MG63 (cell line): ENCODE results near the gene PAGE2B. TPM values are rescaled to one million over a fixed set of nuclear protein-coding genes. Genes with fewer than 3 reads are reported as not detected.
"Not testable (repeated sequence)": the region's sequence is repeated elsewhere in the genome, so short reads cannot be mapped to it uniquely, and the experiment has no call there.

Source experiments
- DNase-seq: peaks from one replicate; pipeline ENCODE4 v3.0.0-alpha.2; 2020
- H3K27me3 ChIP-seq: fragments of 250-450 bp; sonication (Bioruptor Pico); 2 replicates; pipeline ENCODE4 v1.5.1; 2020; ENCODE audit warnings: mild to moderate bottlenecking, moderate library complexity
- H3K36me3 ChIP-seq: fragments of 250-450 bp; sonication (Bioruptor Pico); 2 replicates; pipeline ENCODE4 v1.5.1; 2020; ENCODE audit warnings: mild to moderate bottlenecking, moderate library complexity
- H3K4me3 ChIP-seq: fragments of 250-450 bp; sonication (Bioruptor Pico); 2 replicates; pipeline ENCODE4 v1.5.1; 2020; ENCODE audit warnings: mild to moderate bottlenecking, moderate library complexity
- H3K9me3 ChIP-seq: fragments of 250-450 bp; sonication (Bioruptor Pico); 2 replicates; pipeline ENCODE4 v1.5.1; 2020; ENCODE audit warnings: mild to moderate bottlenecking, moderate library complexity
- total RNA-seq: library from RNA; depleted of rRNA; stranded (reverse); fragments of >200 nt; shearing (Covaris generic); gene quantifications from 2 replicates; pipeline ENCODE4 v1.2.3, GENCODE V29; 2014; ENCODE audit warnings: low replicate concordance; rRNA removed

PAGE2B gene
- total RNA-seq = not detected in 2 replicates

- no peaks in the 10 kb centered on the region for H3K27me3 ChIP-seq
- H3K9me3 ChIP-seq = no peaks in the 10 kb centered on the region
- DNase-seq = no peak
- no peaks in the 10 kb centered on the region for H3K36me3 ChIP-seq
- no peak within 1 kb of the TSS for H3K4me3 ChIP-seq
Observed at GRCh38 chrX:55074851-55075467, at the start of gene PAGE2B. Gene PAGE2B, plus strand, starts transcription at chrX:55075030. Its CDS starts 1,012 bp downstream, at chrX:55076042.

GRCh38 chrX:55026143-55026542 lies 48.7 kb upstream of the PAGE2B start:
- H3K27me3 ChIP-seq = no peaks in the 10 kb centered on the region
- H3K9me3 ChIP-seq = no peaks in the 10 kb centered on the region
- peak; percentile 67 for DNase-seq
- H3K4me3 ChIP-seq = no peak overlapping the region
- H3K36me3 ChIP-seq = no peaks in the 10 kb centered on the region

- no peak overlapping the region for H3K4me3 ChIP-seq
- H3K27me3 ChIP-seq = no peaks in the 10 kb centered on the region
- no peaks in the 10 kb centered on the region for H3K9me3 ChIP-seq
- DNase-seq = no peak
- H3K36me3 ChIP-seq = no peaks in the 10 kb centered on the region
Observed at GRCh38 chrX:55026840-55027239, 48.0 kb upstream of the PAGE2B start.

GRCh38 chrX:55028040-55028439 lies 46.8 kb upstream of the PAGE2B start:
- DNase-seq = no peak
- H3K4me3 ChIP-seq = no peak overlapping the region

GRCh38 chrX:55028611-55029010 lies 46.2 kb upstream of the PAGE2B start:
- no peak overlapping the region for H3K4me3 ChIP-seq
- DNase-seq = no peak
- H3K27me3 ChIP-seq = no peaks in the 10 kb centered on the region
- no peaks in the 10 kb centered on the region for H3K9me3 ChIP-seq
- H3K36me3 ChIP-seq = no peaks in the 10 kb centered on the region

More at GRCh38 chrX:55028040-55028439, 46.8 kb upstream of the PAGE2B start:
- H3K9me3 ChIP-seq = no peaks in the 10 kb centered on the region
- H3K27me3 ChIP-seq = no peaks in the 10 kb centered on the region
- no peaks in the 10 kb centered on the region for H3K36me3 ChIP-seq

GRCh38 chrX:55029291-55029690 lies 45.5 kb upstream of the PAGE2B start:
- DNase-seq = no peak
- H3K36me3 ChIP-seq = no peaks in the 10 kb centered on the region
- H3K4me3 ChIP-seq = no peak overlapping the region
- no peaks in the 10 kb centered on the region for H3K9me3 ChIP-seq
- no peaks in the 10 kb centered on the region for H3K27me3 ChIP-seq

- no peak for DNase-seq
- H3K27me3 ChIP-seq = no peaks in the 10 kb centered on the region
Observed at GRCh38 chrX:55030271-55031205, 44.3 kb upstream of the PAGE2B start, which contains the start of gene ALAS2. Gene ALAS2, minus strand, starts transcription at chrX:55030977. Its CDS starts 4,977 bp downstream, at chrX:55026000.

GRCh38 chrX:55033429-55033828 lies 41.4 kb upstream of the PAGE2B start:
- Histone ChIP-seq H3K4me3 (no peak overlapping the region), H3K36me3 (no peaks in the 10 kb centered on the region), H3K9me3 (no peaks in the 10 kb centered on the region), H3K27me3 (no peaks in the 10 kb centered on the region)
- DNase-seq = no peak

More at GRCh38 chrX:55030271-55031205, 44.3 kb upstream of the PAGE2B start, which contains the start of gene ALAS2:
- Histone ChIP-seq H3K4me3 (no peak within 1 kb of the TSS), H3K36me3 (no peaks in the 10 kb centered on the region), H3K9me3 (no peaks in the 10 kb centered on the region)

GRCh38 chrX:55039471-55039870 lies 35.4 kb upstream of the PAGE2B start:
- no peaks in the 10 kb centered on the region for H3K27me3 ChIP-seq
- no peaks in the 10 kb centered on the region for H3K9me3 ChIP-seq
- H3K4me3 ChIP-seq = no peak overlapping the region
- H3K36me3 ChIP-seq = no peaks in the 10 kb centered on the region
- DNase-seq = no peak

GRCh38 chrX:55041514-55041913 lies 33.3 kb upstream of the PAGE2B start:
- no peak overlapping the region for H3K4me3 ChIP-seq
- DNase-seq = no peak
- no peaks in the 10 kb centered on the region for H3K36me3 ChIP-seq
- no peaks in the 10 kb centered on the region for H3K27me3 ChIP-seq
- no peaks in the 10 kb centered on the region for H3K9me3 ChIP-seq

GRCh38 chrX:55050599-55050998 lies 24.2 kb upstream of the PAGE2B start:
- H3K9me3 ChIP-seq, H3K36me3 ChIP-seq, H3K4me3 ChIP-seq, DNase-seq, H3K27me3 ChIP-seq: not testable (repeated sequence)

- Histone ChIP-seq H3K36me3 (no peaks in the 10 kb centered on the region), H3K4me3 (no peak overlapping the region), H3K9me3 (no peaks in the 10 kb centered on the region), H3K27me3 (no peaks in the 10 kb centered on the region)
- no peak for DNase-seq
Observed at GRCh38 chrX:55056820-55057674, 17.8 kb upstream of the PAGE2B start.

GRCh38 chrX:55057675-55058249 lies 17.1 kb upstream of the PAGE2B start:
- H3K9me3 ChIP-seq = no peaks in the 10 kb centered on the region
- H3K36me3 ChIP-seq = no peaks in the 10 kb centered on the region
- DNase-seq = no peak
- no peaks in the 10 kb centered on the region for H3K27me3 ChIP-seq
- H3K4me3 ChIP-seq = no peak overlapping the region

- not testable (repeated sequence) for DNase-seq, H3K27me3 ChIP-seq, H3K36me3 ChIP-seq, H3K9me3 ChIP-seq, H3K4me3 ChIP-seq
Observed at GRCh38 chrX:55067180-55067579, 7.7 kb upstream of the PAGE2B start.

- no peak for DNase-seq
- no peak overlapping the region for H3K4me3 ChIP-seq
Observed at GRCh38 chrX:55072286-55072685, 2.5 kb upstream of the PAGE2B start.

GRCh38 chrX:55088795-55089489 lies 14.1 kb downstream of the PAGE2B start, which contains the start of gene PAGE2:
Gene PAGE2, plus strand, starts transcription at chrX:55089018. Its CDS starts 1,003 bp downstream, at chrX:55090021.
- H3K9me3 ChIP-seq = no peaks in the 10 kb centered on the region
- no peaks in the 10 kb centered on the region for H3K27me3 ChIP-seq
- H3K4me3 ChIP-seq = no peak within 1 kb of the TSS
- DNase-seq = no peak
- H3K36me3 ChIP-seq = no peaks in the 10 kb centered on the region

More at GRCh38 chrX:55072286-55072685, 2.5 kb upstream of the PAGE2B start:
- no peaks in the 10 kb centered on the region for H3K9me3 ChIP-seq
- H3K27me3 ChIP-seq = no peaks in the 10 kb centered on the region
- no peaks in the 10 kb centered on the region for H3K36me3 ChIP-seq
